K562 (cell line): ENCODE measurements around the gene LAMA4. TPM values are rescaled to one million over a fixed set of nuclear protein-coding genes. Genes with fewer than 3 reads are reported as not detected.

Experiments used
- CSDE1 ChIP-seq, 2 experiments: fragments of 450-650 bp; IDR thresholded peaks; 2 replicates each; pipeline ENCODE4 v1.6.1; 2016; ENCODE audit warnings: mild to moderate bottlenecking in 1 of 2
- DEAF1 ChIP-seq: fragments of 450-650 bp; formaldehyde crosslinking; IDR thresholded peaks from 2 replicates; pipeline ENCODE4 v1.4.0; 2020; ENCODE audit warnings: mild to moderate bottlenecking, moderate library complexity
- GTF2B ChIP-seq: IDR thresholded peaks from 2 replicates; pipeline ENCODE4 v1.6.1; 2011; ENCODE audit not compliant: insufficient read length; ENCODE audit errors: extremely low read depth
- LEF1 ChIP-seq: fragments of 450-650 bp; IDR thresholded peaks from 2 replicates; pipeline ENCODE4 v1.6.1; 2016; ENCODE audit warnings: mild to moderate bottlenecking
- MAFK ChIP-seq: IDR thresholded peaks from 2 replicates; pipeline ENCODE4 v1.6.1; 2011; ENCODE audit warnings: low read length, improper control_type of control experiment
- NCOR1 ChIP-seq: fragments of 450-650 bp; IDR thresholded peaks from 2 replicates; pipeline ENCODE4 v1.6.1; 2016; ENCODE audit warnings: mild to moderate bottlenecking, moderate library complexity
- POLR2G ChIP-seq: fragments of 200-400 bp; formaldehyde crosslinking; IDR thresholded peaks from 2 replicates; pipeline ENCODE4 v1.6.1; 2017; ENCODE audit warnings: low read depth, mild to moderate bottlenecking, antibody characterized with exemption, low read length, moderate library complexity
- TAF1 ChIP-seq: IDR thresholded peaks from 2 replicates; pipeline ENCODE4 v1.6.1; 2011; ENCODE audit warnings: mild to moderate bottlenecking, low read length, moderate library complexity; ENCODE audit not compliant: insufficient read depth, control insufficient read depth, severe bottlenecking; ENCODE audit errors: extremely low read depth
- TFE3 ChIP-seq: fragments of 450-650 bp; formaldehyde crosslinking; IDR thresholded peaks from 2 replicates; pipeline ENCODE4 v1.4.0; 2020; ENCODE audit warnings: mild to moderate bottlenecking, mixed read lengths
- ZNF561 ChIP-seq: fragments of 450-650 bp; formaldehyde crosslinking; conservative IDR thresholded peaks from 2 replicates; pipeline ENCODE4 v1.4.0; 2020; ENCODE audit warnings: mild to moderate bottlenecking, moderate library complexity
- polyA plus RNA-seq, 8 experiments: library from polyadenylated mRNA; depleted of rRNA in 4 of 8; stranded (reverse) in 5 of 8; unstranded in 3 of 8; fragments of >200 nt; fragmentation: Nextera tagmentation in 2 of 8; fragmentation: Illumina TruSeq in 1 of 8; extraction: Ambion mirVana in 2 of 8; extraction: Trizol in 1 of 8; gene quantifications; 2 replicates each; pipeline versions ENCODE4 v1.2.1 to v1.2.3, GENCODE V29; 2011 to 2014; ENCODE audit warnings: inconsistent platforms in 1 of 8, missing spikeins in 1 of 8
- total RNA-seq, 7 experiments: library from RNA; depleted of rRNA in 6 of 7; stranded (reverse); fragments of >200 nt in 6 of 7; fragmentation: Illumina TruSeq in 2 of 7; extraction: Trizol in 2 of 7; gene quantifications; 2 replicates each; pipeline versions ENCODE4 v1.2.1 to v1.2.3, GENCODE V29; 2011 to 2021; ENCODE audit warnings: low replicate concordance in 1 of 7

Gene LAMA4
- total and polyA plus RNA-seq, 9 of the 15 experiments (the other 6 are each of a cell fraction or from before 2014, with no cell fraction given) = 0.05 to 2.9 (median 0.51) TPM

- no peak for TF ChIP-seq GTF2B
- TF ChIP-seq CSDE1 (IDR thresholded peaks at IDR 0.05) = no peak
- TF ChIP-seq NCOR1 = no peak
- no peak for TF ChIP-seq POLR2G
- TF ChIP-seq TFE3 (CRISPR knock-in tag) = no peak
- TF ChIP-seq MAFK = no peak
- no peak for TF ChIP-seq TAF1
- TF ChIP-seq LEF1 = no peak
- TF ChIP-seq ZNF561 = no peak
- TF ChIP-seq DEAF1 (CRISPR knock-in tag) = no peak
These were observed 106.3 kb downstream of the LAMA4 start (continued) for GRCh38 chr6:112148103-112148502.
